ENCODE measurements around the gene PRICKLE4. TPM values are rescaled to one million over a fixed set of nuclear protein-coding genes. Genes with fewer than 3 reads are reported as not detected.

PRICKLE4 gene
- total RNA-seq, 4 donors from 2014 or later = 2.1 to 5.8 (median 4.1) TPM

- intact Hi-C loops (cut with DNase I) = no loop called here
- peaks cover 6 to 9% (median 7%) of the 10 kb centered on the region in 4 donors for H3K4me1 ChIP-seq
- TF ChIP-seq CTCF (IDR thresholded peaks at IDR 0.05) = no peak
- TF ChIP-seq POLR2A (IDR thresholded peaks at IDR 0.05; ENCODE audit: low read depth) = no peak
- TF ChIP-seq POLR2AphosphoS5 (IDR thresholded peaks at IDR 0.05) = no peak
- no peak for TF ChIP-seq EP300 (IDR thresholded peaks at IDR 0.05)
- no peaks in the 10 kb centered on the region for H3K36me3 ChIP-seq
- DNase-seq (ENCODE audit: extremely low spot score) = no peak
- no peaks in the 10 kb centered on the region for H3K9me3 ChIP-seq
- WGBS = 84% methylated on average over 13 of the region's 13 CpGs
- H3K27ac ChIP-seq (replicated peaks in 1 of 4) = no peak overlapping the region
- H3K27me3 ChIP-seq = peaks cover 0 to 6% (median 0%) of the 10 kb centered on the region in 4 donors
- no peak overlapping the region for H3K4me3 ChIP-seq
Observed at GRCh38 chr6:41740366-41741162, 40.0 kb upstream of the PRICKLE4 start.

DNA sequence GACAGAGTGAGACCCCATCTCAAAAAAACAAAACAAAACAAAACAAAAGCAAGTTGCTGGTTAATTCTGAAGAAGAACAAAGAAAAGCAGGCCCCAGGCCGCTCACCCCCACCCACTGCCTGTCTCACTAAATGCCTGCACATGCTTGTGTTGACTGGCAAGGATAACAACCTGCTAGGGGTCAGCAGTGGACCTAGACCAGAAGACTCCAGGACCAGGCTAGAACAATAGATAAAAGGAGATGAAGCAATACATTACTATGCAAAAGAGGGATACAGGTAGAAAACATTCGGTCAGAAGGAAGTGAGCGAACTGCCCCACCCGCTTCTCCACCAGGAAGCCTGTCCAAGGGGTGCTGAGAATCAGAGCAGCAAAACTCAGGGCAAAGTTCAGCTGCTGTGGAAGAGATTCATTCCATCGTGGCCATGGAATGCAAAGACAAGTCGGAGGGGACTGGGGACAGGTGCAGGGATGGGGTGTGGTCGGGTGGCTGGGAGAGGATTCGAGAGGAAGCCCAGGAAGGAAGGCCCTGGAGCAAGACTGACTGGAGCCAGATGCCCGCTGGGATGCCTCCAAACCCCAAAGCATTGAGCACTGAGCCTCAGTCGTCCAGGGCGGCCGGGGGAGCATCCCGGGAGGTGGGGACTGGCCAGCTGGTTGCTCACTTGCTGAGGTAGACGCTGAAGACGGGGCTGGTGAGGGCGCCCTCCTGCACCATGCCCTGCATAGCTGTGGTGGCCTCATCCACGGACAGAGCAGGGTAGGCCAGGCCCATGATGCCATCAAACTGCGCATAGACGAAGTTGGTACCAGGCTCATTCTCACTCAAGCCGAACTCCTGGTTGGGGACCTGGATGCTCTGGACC is 38.7 kb upstream of the PRICKLE4 start:
- Histone ChIP-seq H3K27me3 (peaks cover 0 to 6% (median 0%) of the 10 kb centered on the region in 4 donors), H3K27ac (replicated peaks in 1 of 4) (no peak overlapping the region), H3K4me1 (no peaks in the 10 kb centered on the region), H3K4me3 (no peak overlapping the region), H3K36me3 (no peaks in the 10 kb centered on the region), H3K9me3 (no peaks in the 10 kb centered on the region)
- intact Hi-C loops (cut with DNase I) = no loop called here
- 88% methylated on average over 17 of the region's 20 CpGs for WGBS
- no peak for DNase-seq (ENCODE audit: extremely low spot score)
- TF ChIP-seq POLR2A (IDR thresholded peaks at IDR 0.05; ENCODE audit: low read depth) = no peak
- TF ChIP-seq POLR2AphosphoS5 (IDR thresholded peaks at IDR 0.05) = no peak
- no peak for TF ChIP-seq EP300 (IDR thresholded peaks at IDR 0.05)
- no peak for TF ChIP-seq CTCF (IDR thresholded peaks at IDR 0.05)

GRCh38 chr6:41743406-41744235 is 37.0 kb upstream of the PRICKLE4 start:
- no peaks in the 10 kb centered on the region for H3K9me3 ChIP-seq
- TF ChIP-seq EP300 (IDR thresholded peaks at IDR 0.05) (no peak), POLR2A (IDR thresholded peaks at IDR 0.05; ENCODE audit: low read depth) (no peak), POLR2AphosphoS5 (IDR thresholded peaks at IDR 0.05) (no peak), CTCF (IDR thresholded peaks at IDR 0.05) (no peak)
- no peak overlapping the region for H3K27ac ChIP-seq (replicated peaks in 1 of 4)
- H3K36me3 ChIP-seq = no peaks in the 10 kb centered on the region
- H3K4me1 ChIP-seq = no peaks in the 10 kb centered on the region
- no peak for DNase-seq (ENCODE audit: extremely low spot score)
- intact Hi-C loops (cut with DNase I) = no loop called here
- 92% methylated on average over 5 of the region's 6 CpGs for WGBS
- H3K27me3 ChIP-seq = peaks cover 0 to 6% (median 0%) of the 10 kb centered on the region in 4 donors
- H3K4me3 ChIP-seq = no peak overlapping the region

DNA sequence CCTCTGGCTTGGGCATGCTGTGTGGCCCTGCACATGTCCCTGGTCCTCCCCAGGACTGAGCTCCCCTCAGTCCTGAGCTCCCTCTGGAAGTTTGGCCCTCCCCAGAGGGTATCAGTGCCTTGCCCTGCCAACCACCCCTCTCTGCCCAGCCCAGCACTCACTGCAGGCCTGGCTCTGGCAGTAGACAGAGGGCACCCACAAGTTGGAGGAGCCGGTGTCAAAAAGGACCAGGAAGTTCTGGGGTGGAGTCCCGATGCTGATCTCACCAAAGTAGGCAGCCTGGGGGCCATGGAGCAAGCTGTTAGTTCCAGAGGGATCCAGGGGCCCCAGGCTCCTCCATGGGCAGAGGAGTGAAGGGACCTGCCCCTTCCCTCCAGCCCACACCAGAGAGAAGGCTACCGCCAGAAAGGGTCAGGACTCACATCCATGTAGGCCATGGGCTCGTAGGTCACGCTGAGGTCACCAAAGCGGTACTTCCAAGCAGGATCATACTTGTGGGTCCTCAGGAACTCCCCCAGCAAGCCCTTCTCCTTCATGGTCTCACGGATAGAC is 36.3 kb upstream of the PRICKLE4 start:
- WGBS = 82% methylated on average over 2 of the region's 7 CpGs

More for the DNA sequence above, 36.3 kb upstream of the PRICKLE4 start:
- TF ChIP-seq POLR2A (IDR thresholded peaks at IDR 0.05; ENCODE audit: low read depth) (no peak), POLR2AphosphoS5 (IDR thresholded peaks at IDR 0.05) (no peak), CTCF (IDR thresholded peaks at IDR 0.05) (no peak), EP300 (IDR thresholded peaks at IDR 0.05) (no peak)
- H3K4me3 ChIP-seq = no peak overlapping the region
- H3K36me3 ChIP-seq = no peaks in the 10 kb centered on the region
- no peaks in the 10 kb centered on the region for H3K9me3 ChIP-seq
- no peaks in the 10 kb centered on the region for H3K4me1 ChIP-seq
- peaks cover 0 to 6% (median 0%) of the 10 kb centered on the region in 4 donors for H3K27me3 ChIP-seq
- H3K27ac ChIP-seq (replicated peaks in 1 of 4) = no peak overlapping the region
- no peak for DNase-seq (ENCODE audit: extremely low spot score)
- intact Hi-C loops (cut with DNase I) = no loop called here
